Lower leg skin (tissue), 3 donors: Measurements from ENCODE around the gene SPPL2B.

ENCODE experiments used
- CTCF ChIP-seq, 3 donors: fragments of 450-650 bp; IDR thresholded peaks; one replicate each; pipeline ENCODE4 v1.5.1; 2016; ENCODE audit warnings: antibody characterized with exemption in 3 of 3, mild to moderate bottlenecking in 3 of 3, moderate library complexity in 2 of 3
- POLR2A ChIP-seq, 2 donors: fragments of 450-650 bp; IDR thresholded peaks; one replicate each; pipeline ENCODE4 v1.6.1; 2016 to 2017; ENCODE audit warnings: antibody characterized with exemption in 2 of 2, mild to moderate bottlenecking in 1 of 2, moderate library complexity in 1 of 2

GRCh38 chr19:2341982-2342381 is 13.5 kb downstream of the SPPL2B start:
- TF ChIP-seq CTCF (IDR thresholded peaks at IDR 0.05) = no peak
- TF ChIP-seq POLR2A (IDR thresholded peaks at IDR 0.05) = no peak
